H1 (cell line): ENCODE measurements around the gene GJA5. TPM values are rescaled to one million over a fixed set of nuclear protein-coding genes. Genes with fewer than 3 reads are reported as not detected.

Experiments
- CTCF ChIA-PET: fragments of 300-600 bp; sonication (Branson Sonifier 250); formaldehyde crosslinking; loops from one replicate; lab custom pipeline; 2021; ENCODE audit not compliant: partially characterized antibody; lab: Charles Lee
- POLR2A ChIA-PET: fragments of 300-600 bp; sonication (Branson Sonifier 250); formaldehyde crosslinking; loops from one replicate; lab custom pipeline; 2021; ENCODE audit warnings: inconsistent platforms; ENCODE audit not compliant: partially characterized antibody; lab: Charles Lee
- DNase-seq, 2 experiments: peaks; one replicate each; pipeline versions ENCODE4 v3.0.0 to v3.0.0-alpha.2; 2010 to 2022; ENCODE audit warnings: low spot score in 2 of 2, low read depth in 1 of 2, mixed read lengths in 1 of 2
- FAIRE-seq: peaks from 2 replicates; lab custom pipeline; 2011; peaks lifted over from hg19 to GRCh38; lab: Jason Lieb, UNC
- H2AFZ ChIP-seq: 2 replicates; pipeline ENCODE4 v1.8.1; 2012; ENCODE audit warnings: low read length, inconsistent platforms
- H2AK5ac ChIP-seq: 2 replicates; pipeline ENCODE4 v1.6.1; 2013; ENCODE audit warnings: low read depth, low read length
- H2BK120ac ChIP-seq: replicated peaks from 2 replicates; pipeline ENCODE3; 2013; ENCODE audit warnings: low read depth, low read length, inconsistent platforms
- H2BK12ac ChIP-seq: 2 replicates; pipeline ENCODE4 v1.6.1; 2013; ENCODE audit warnings: low read depth, low read length
- H2BK15ac ChIP-seq: 2 replicates; pipeline ENCODE4 v1.6.1; 2013; ENCODE audit warnings: low read length
- H2BK20ac ChIP-seq: 2 replicates; pipeline ENCODE4 v1.6.1; 2013; ENCODE audit warnings: low read length
- H2BK5ac ChIP-seq: 2 replicates; pipeline ENCODE4 v1.6.1; 2013; ENCODE audit warnings: low read depth, low read length
- H3K14ac ChIP-seq: 2 replicates; pipeline ENCODE4 v1.6.1; 2013; ENCODE audit warnings: inconsistent platforms; ENCODE audit not compliant: insufficient read length
- H3K18ac ChIP-seq: 2 replicates; pipeline ENCODE4 v1.6.1; 2013; ENCODE audit warnings: low read length; ENCODE audit errors: extremely low read depth
- H3K23ac ChIP-seq: 2 replicates; pipeline ENCODE4 v1.6.1; 2013; ENCODE audit warnings: inconsistent platforms; ENCODE audit not compliant: insufficient read length
- H3K23me2 ChIP-seq: 2 replicates; pipeline ENCODE4 v1.6.1; 2013; ENCODE audit warnings: low read depth, low read length
- H3K27ac ChIP-seq: 2 replicates; pipeline ENCODE4 v1.6.1; 2011; ENCODE audit warnings: low read depth, low read length, inconsistent platforms
- H3K27me3 ChIP-seq, 4 experiments: replicated peaks in 1 of 4; 1 replicate in 1 of 4; 2 replicates in 3 of 4; pipeline versions ENCODE4 v1.6.1 to v1.8.1; 2011 to 2013; ENCODE audit warnings: low read length in 3 of 4, mild to moderate bottlenecking in 3 of 4, inconsistent platforms in 2 of 4, mixed read lengths in 2 of 4, moderate library complexity in 1 of 4; ENCODE audit not compliant: control insufficient read depth in 3 of 4, insufficient read depth in 3 of 4; ENCODE audit errors: extremely low read depth in 1 of 4
- H3K36me3 ChIP-seq, 4 experiments: 2 replicates each; pipeline versions ENCODE4 v1.6.1 to v1.8.1; 2011 to 2013; ENCODE audit warnings: mild to moderate bottlenecking in 4 of 4, low read length in 3 of 4, moderate library complexity in 2 of 4, control low read depth in 1 of 4, inconsistent platforms in 1 of 4; ENCODE audit not compliant: insufficient read depth in 4 of 4, control insufficient read depth in 2 of 4
- H3K4ac ChIP-seq: replicated peaks from 2 replicates; pipeline ENCODE3; 2013; ENCODE audit warnings: low read length, low read depth, mixed read lengths, inconsistent platforms; ENCODE audit not compliant: insufficient read length
- H3K4me1 ChIP-seq, 4 experiments: replicated peaks in 1 of 4; 1 replicate in 1 of 4; 2 replicates in 3 of 4; pipeline versions ENCODE4 v1.6.1 to v1.8.1; 2011 to 2013; ENCODE audit warnings: low read length in 3 of 4, inconsistent platforms in 2 of 4, mixed read lengths in 1 of 4; ENCODE audit not compliant: insufficient read depth in 4 of 4, control insufficient read depth in 3 of 4
- H3K4me2 ChIP-seq, 2 experiments: 2 replicates each; pipeline versions ENCODE4 v1.6.1 to v1.8.1; 2011 to 2013; ENCODE audit warnings: low read depth in 2 of 2, low read length in 2 of 2, control low read depth in 1 of 2, inconsistent platforms in 1 of 2, mild to moderate bottlenecking in 1 of 2; ENCODE audit not compliant: insufficient read depth in 1 of 2
- H3K4me3 ChIP-seq, 4 experiments: fragments of 200-600, 300-600 bp in 1 of 4; sonication (generic), shearing (Covaris generic), sonication (Bioruptor Twin) in 1 of 4; 2 replicates each; pipeline versions ENCODE4 v1.5.1 to v1.8.1; 2011 to 2016; ENCODE audit warnings: low read length in 4 of 4, low read depth in 3 of 4, control low read depth in 2 of 4, inconsistent platforms in 2 of 4, mild to moderate bottlenecking in 2 of 4, mixed read lengths in 1 of 4, moderate library complexity in 1 of 4; ENCODE audit not compliant: insufficient read depth in 2 of 4; ENCODE audit errors: extremely low read depth in 1 of 4
- H3K56ac ChIP-seq: replicated peaks from 2 replicates; pipeline ENCODE3; 2013; ENCODE audit warnings: low read depth, mild to moderate bottlenecking, mixed read lengths, low read length, inconsistent platforms; ENCODE audit not compliant: insufficient read length
- H3K79me1 ChIP-seq: 2 replicates; pipeline ENCODE4 v1.6.1; 2013; ENCODE audit warnings: low read depth, low read length, control low read depth
- H3K79me2 ChIP-seq, 2 experiments: 2 replicates each; pipeline versions ENCODE4 v1.6.1 to v1.8.1; 2012 to 2013; ENCODE audit warnings: low read length in 2 of 2, mild to moderate bottlenecking in 2 of 2, inconsistent platforms in 1 of 2; ENCODE audit not compliant: insufficient read depth in 2 of 2, control insufficient read depth in 1 of 2
- H3K9ac ChIP-seq, 4 experiments: replicated peaks in 1 of 4; 1 replicate in 1 of 4; 2 replicates in 3 of 4; pipeline versions ENCODE4 v1.6.1 to v1.8.1; 2011 to 2013; ENCODE audit warnings: low read depth in 3 of 4, low read length in 3 of 4, control low read depth in 2 of 4, mild to moderate bottlenecking in 2 of 4, moderate library complexity in 2 of 4, inconsistent platforms in 1 of 4; ENCODE audit errors: extremely low read depth in 1 of 4
- H3K9me3 ChIP-seq, 2 experiments: 2 replicates each; pipeline versions ENCODE4 v1.6.1 to v1.8.1; 2012 to 2013; ENCODE audit warnings: mild to moderate bottlenecking in 2 of 2, moderate library complexity in 2 of 2, control low read depth in 1 of 2, inconsistent platforms in 1 of 2, low read depth in 1 of 2, low read length in 1 of 2, mixed read lengths in 1 of 2; ENCODE audit not compliant: insufficient read depth in 2 of 2
- H4K20me1 ChIP-seq, 2 experiments: replicated peaks in 1 of 2; 2 replicates each; pipeline versions ENCODE3 to v1.8.1; 2011 to 2013; ENCODE audit warnings: inconsistent platforms in 2 of 2, low read length in 2 of 2, mild to moderate bottlenecking in 1 of 2; ENCODE audit not compliant: insufficient read depth in 2 of 2, control insufficient read depth in 1 of 2
- H4K5ac ChIP-seq: 2 replicates; pipeline ENCODE4 v1.6.1; 2013; ENCODE audit warnings: low read length, low read depth, mixed read lengths, inconsistent platforms; ENCODE audit not compliant: insufficient read length
- H4K8ac ChIP-seq: 2 replicates; pipeline ENCODE4 v1.8.0; 2013; ENCODE audit warnings: mild to moderate bottlenecking, moderate library complexity, low read length, inconsistent platforms; ENCODE audit not compliant: insufficient read depth; ENCODE audit errors: extremely low read depth
- H4K91ac ChIP-seq: replicated peaks from 2 replicates; pipeline ENCODE3; 2013; ENCODE audit warnings: low read length, mixed read lengths, inconsistent platforms; ENCODE audit not compliant: insufficient read length
- ASH2L ChIP-seq: fragments of 200-600, 300-600 bp; sonication (generic); IDR thresholded peaks from one replicate; pipeline ENCODE4 v1.7.1; 2017; ENCODE audit warnings: low read length
- CTCF ChIP-seq, 3 experiments: IDR thresholded peaks; 1 replicate in 2 of 3; 2 replicates in 1 of 3; pipeline versions ENCODE4 v1.5.1 to v1.6.1; 2011; ENCODE audit warnings: low read length in 3 of 3, mild to moderate bottlenecking in 3 of 3, inconsistent platforms in 2 of 3, low read depth in 1 of 3, moderate library complexity in 1 of 3; ENCODE audit not compliant: insufficient read depth in 1 of 3; ENCODE audit errors: control extremely low read depth in 1 of 3
- GTF2F1 ChIP-seq: IDR thresholded peaks from 2 replicates; pipeline ENCODE4 v1.6.1; 2012; ENCODE audit warnings: low read depth, low read length, improper control_type of control experiment, borderline replicate concordance
- MAX ChIP-seq: IDR thresholded peaks from 2 replicates; pipeline ENCODE4 v1.6.1; 2012; ENCODE audit warnings: inconsistent platforms
- PHF8 ChIP-seq: fragments of 200-600 bp; sonication (generic); conservative IDR thresholded peaks from 2 replicates; pipeline ENCODE4 v1.7.1; 2012; ENCODE audit warnings: low read depth, mild to moderate bottlenecking, inconsistent platforms, low read length, moderate library complexity
- RAD21 ChIP-seq, 2 experiments: IDR thresholded peaks in 1 of 2; conservative IDR thresholded peaks in 1 of 2; 2 replicates each; pipeline ENCODE4 v1.6.1; 2011; ENCODE audit warnings: low read depth in 2 of 2, low read length in 2 of 2, improper control_type of control experiment in 1 of 2, inconsistent platforms in 1 of 2, mild to moderate bottlenecking in 1 of 2, moderate library complexity in 1 of 2
- SIN3A ChIP-seq, 2 experiments: IDR thresholded peaks in 1 of 2; conservative IDR thresholded peaks in 1 of 2; 2 replicates each; pipeline ENCODE4 v1.6.1; 2011 to 2012; ENCODE audit warnings: low read length in 2 of 2, improper control_type of control experiment in 1 of 2, low read depth in 1 of 2, mild to moderate bottlenecking in 1 of 2
- SP2 ChIP-seq: IDR thresholded peaks from 2 replicates; pipeline ENCODE4 v1.6.1; 2012; ENCODE audit warnings: mild to moderate bottlenecking, low read length, inconsistent platforms
- TBP ChIP-seq: IDR thresholded peaks from 2 replicates; pipeline ENCODE4 v1.6.1; 2011; ENCODE audit warnings: low read depth, low read length, improper control_type of control experiment
- ZNF274 ChIP-seq: IDR thresholded peaks from 2 replicates; pipeline ENCODE4 v1.7.0; 2012; ENCODE audit warnings: low read length, borderline replicate concordance; ENCODE audit errors: extremely low read depth
- WGBS, 2 experiments: shearing (Covaris generic) in 1 of 2; methylation state at CpG; one replicate each; pipeline versions ENCODE4 v1.1.6 to v1.1.7; 2013 to 2015; ENCODE audit warnings: low lambda C conversion rate in 2 of 2, mixed read lengths in 2 of 2, inconsistent platforms in 1 of 2, low coverage in 1 of 2, missing lambda C conversion rate in 1 of 2; ENCODE audit not compliant: insufficient replicate concordance in 2 of 2, insufficient coverage in 1 of 2, insufficient read length in 1 of 2; ENCODE audit errors: extremely low coverage in 1 of 2, missing lambda C conversion rate in 1 of 2; 5-methylcytosine and 5-hydroxymethylcytosine counted together
- polyA plus RNA-seq, 7 experiments: library from polyadenylated mRNA; depleted of rRNA in 3 of 7; stranded (reverse) in 5 of 7; unstranded in 2 of 7; fragments of >200 nt in 5 of 7; fragments of 200-250 nt in 2 of 7; gene quantifications; 1 replicate in 5 of 7; 2 replicates in 1 of 7; 4 replicates in 1 of 7; pipeline versions ENCODE4 v1.2.1 to v1.2.3, GENCODE V29; 2011 to 2013; ENCODE audit warnings: missing spikeins in 2 of 7, mixed read lengths in 2 of 7
- total RNA-seq: library from RNA; stranded (reverse); fragmentation: NEBNext Ultra II Directional; extraction: Animal tissue kit (Norgen Biotek cat#: 25700); gene quantifications from 2 replicates; pipeline ENCODE4 v1.2.1, GENCODE V29; 2021

GJA5 gene
- total and polyA plus RNA-seq, 2 of the 8 experiments (the other 6 are each of a cell fraction or from before 2014, with no cell fraction given), result 1.2 to 2.7 TPM

- ChIA-PET POLR2A (no interaction called here), CTCF (interaction anchor here (0.7 to 0.8 kb wide), 2 partner anchors 59 to 85 kb away, joined by 4 read pairs; no protein-coding TSS in a partner anchor)
- H2BK5ac ChIP-seq, result no peak overlapping the region
- no peaks in the 10 kb centered on the region for H3K9me3 ChIP-seq
- H3K14ac ChIP-seq, result no peak overlapping the region
- no peak overlapping the region for H4K91ac ChIP-seq
- no peaks in the 10 kb centered on the region for H4K20me1 ChIP-seq
- no peaks in the 10 kb centered on the region for H3K27me3 ChIP-seq
- H3K9ac ChIP-seq, result no peak overlapping the region
- 0 out of 2 replicates have a peak overlapping the region, but pooled peaks have one; percentile 16 for H2BK20ac ChIP-seq
- no peak overlapping the region for H3K23ac ChIP-seq
- no peak overlapping the region for H3K4me2 ChIP-seq
- no peak for FAIRE-seq
- H3K23me2 ChIP-seq, result no peaks in the 10 kb centered on the region
- H3K4me1 ChIP-seq, result peaks cover 0 to 3% (median under 1%) of the 10 kb centered on the region in 4 experiments; a peak in 1 of 7 replicates
- H3K79me1 ChIP-seq, result no peaks in the 10 kb centered on the region
- no peak overlapping the region for H2BK120ac ChIP-seq
- no peak overlapping the region for H3K4me3 ChIP-seq
- WGBS, 2 experiments, result 81% methylated on average over 4 of the region's 4 CpGs; no CpG with 5 or more reads in 1 of the 2 experiments
- no peak for DNase-seq
- no peak overlapping the region for H2AK5ac ChIP-seq
- H2BK12ac ChIP-seq, result no peak overlapping the region
- H3K18ac ChIP-seq, result no peak overlapping the region
- H3K36me3 ChIP-seq, result no peaks in the 10 kb centered on the region
- H3K4ac ChIP-seq, result no peak overlapping the region
- H3K27ac ChIP-seq, result no peak overlapping the region
- H4K8ac ChIP-seq, result no peak overlapping the region
- no peaks in the 10 kb centered on the region for H3K79me2 ChIP-seq
- H3K56ac ChIP-seq, result no peak overlapping the region
- peak overlapping the region; percentile 55; the same call in 1 of the 2 replicates for H2AFZ ChIP-seq
- H2BK15ac ChIP-seq, result no peak overlapping the region
- H4K5ac ChIP-seq, result no peak overlapping the region
- no peak for TF ChIP-seq RAD21 (IDR thresholded peaks at IDR 0.05 in 1 of 2, conservative IDR thresholded peaks at IDR 0.05 in 1 of 2; ENCODE audit: low read depth in 2 of 2, low read length in 2 of 2)
- TF ChIP-seq ASH2L, result no peak
- TF ChIP-seq PHF8, result no peak
- TF ChIP-seq MAX, result no peak
- no peak for TF ChIP-seq GTF2F1
- TF ChIP-seq ZNF274, result no peak
- TF ChIP-seq TBP, result no peak
- no peak for TF ChIP-seq SIN3A (conservative IDR thresholded peaks at IDR 0.05 in 1 of 2, IDR thresholded peaks at IDR 0.05 in 1 of 2; ENCODE audit: low read depth in 1 of 2, low read length in 2 of 2)
- no peak for TF ChIP-seq CTCF (IDR thresholded peaks at IDR 0.05; ENCODE audit: control extremely low read depth in 1 of 3, insufficient read depth in 1 of 3, low read depth in 1 of 3, low read length in 3 of 3)
- TF ChIP-seq SP2, result no peak
These were observed 47.0 kb upstream of the GJA5 start for GRCh38 chr1:147807405-147807804.
